Stimulated activated CD4-positive, alpha-beta T cell treated with anti-CD3 and anti-CD28 coated beads, TNF-alpha, amount 100 ng/mL, for 4 hours (primary cell): ENCODE measurements around the gene OLIG1.

ENCODE experiments used
- DNase-seq, 3 experiments: peaks; one replicate each; pipeline ENCODE4 v3.0.0-alpha.2; 2020; ENCODE audit warnings: low read depth in 3 of 3

Gene OLIG1

GRCh38 chr21:33031152-33031911 is 38.6 kb upstream of the OLIG1 start:
- DNase-seq = no peak

- no peak for DNase-seq
Observed at GRCh38 chr21:33032434-33033047, 37.4 kb upstream of the OLIG1 start.

GRCh38 chr21:33033094-33033951 is 36.6 kb upstream of the OLIG1 start:
- DNase-seq = no peak

- DNase-seq = no peak
Observed at GRCh38 chr21:33033961-33034413, 36.0 kb upstream of the OLIG1 start.

GRCh38 chr21:33035147-33035546 is 34.8 kb upstream of the OLIG1 start:
- DNase-seq = no peak

- DNase-seq = no peak
Observed at GRCh38 chr21:33036430-33037162, 33.3 kb upstream of the OLIG1 start.

- no peak for DNase-seq
Observed at GRCh38 chr21:33037501-33037900, 32.4 kb upstream of the OLIG1 start.

- DNase-seq = no peak
Observed at GRCh38 chr21:33039536-33039935, 30.4 kb upstream of the OLIG1 start.

GRCh38 chr21:33040215-33040614 is 29.7 kb upstream of the OLIG1 start:
- DNase-seq = no peak

GRCh38 chr21:33041981-33042380 is 28.0 kb upstream of the OLIG1 start:
- no peak for DNase-seq

GRCh38 chr21:33042812-33043211 is 27.1 kb upstream of the OLIG1 start:
- no peak for DNase-seq

- DNase-seq = no peak
Observed at GRCh38 chr21:33046455-33046854, 23.5 kb upstream of the OLIG1 start.

- DNase-seq = no peak
Observed at GRCh38 chr21:33047231-33047630, 22.7 kb upstream of the OLIG1 start.

- DNase-seq = no peak
Observed at GRCh38 chr21:33051925-33052324, 18.0 kb upstream of the OLIG1 start.

GRCh38 chr21:33053951-33054350 is 16.0 kb upstream of the OLIG1 start:
- DNase-seq = no peak

GRCh38 chr21:33055991-33056390 is 13.9 kb upstream of the OLIG1 start:
- no peak for DNase-seq

GRCh38 chr21:33057385-33057940 is 12.5 kb upstream of the OLIG1 start:
- no peak for DNase-seq

GRCh38 chr21:33058527-33058926 is 11.4 kb upstream of the OLIG1 start:
- no peak for DNase-seq

GRCh38 chr21:33058957-33059356 is 11.0 kb upstream of the OLIG1 start:
- no peak for DNase-seq

- no peak for DNase-seq
Observed at GRCh38 chr21:33059380-33059841, 10.5 kb upstream of the OLIG1 start.

GRCh38 chr21:33061233-33061632 is 8.7 kb upstream of the OLIG1 start:
- no peak for DNase-seq
